ENCODE results near the gene ADORA3. TPM values are rescaled to one million over a fixed set of nuclear protein-coding genes. Genes with fewer than 3 reads are reported as not detected.

ADORA3 gene
- total and polyA plus RNA-seq, 2 donors (not counting 3 experiments of a cell fraction or from before 2014, with no cell fraction given): 0.31 TPM; not detected in 1

- POLR2A ChIA-PET: no interaction called here
- H3K36me3 ChIP-seq (ENCODE audit: control insufficient read depth in 2 of 2, extremely low read depth in 1 of 2, insufficient read depth in 2 of 2, low read length in 2 of 2): no peaks in the 10 kb centered on the region
- no TSS peak for BruUV-seq (replicated peaks)
Observed at GRCh38 chr1:111471538-111471937, 31.9 kb downstream of the ADORA3 start.

More at GRCh38 chr1:111471538-111471937, 31.9 kb downstream of the ADORA3 start:
- no peak for TF ChIP-seq POLR2AphosphoS5 (IDR thresholded peaks at IDR 0.05; ENCODE audit: insufficient read depth, low read depth, low read length)
- TF ChIP-seq EZH2 (IDR thresholded peaks at IDR 0.05; ENCODE audit: borderline replicate concordance, low read depth, low read length, severe bottlenecking): no peak
- no peak for TF ChIP-seq GATA2 (IDR thresholded peaks at IDR 0.05; ENCODE audit: insufficient read depth, insufficient read length, low read depth, low read length)
- TF ChIP-seq POLR2A (IDR thresholded peaks at IDR 0.05; ENCODE audit: low read depth, low read length): no peak
- no peak for TF ChIP-seq CTCF (IDR thresholded peaks at IDR 0.05; ENCODE audit: extremely low read depth in 1 of 2, insufficient read depth in 1 of 2, low read depth in 1 of 2, low read length in 2 of 2)
- no peak for TF ChIP-seq MAX (IDR thresholded peaks at IDR 0.05; ENCODE audit: insufficient read depth, insufficient read length)
- no peak for TF ChIP-seq FOS (IDR thresholded peaks at IDR 0.05; ENCODE audit: borderline replicate concordance, insufficient read depth, low read length)
- no peak for TF ChIP-seq JUN (IDR thresholded peaks at IDR 0.05; ENCODE audit: borderline replicate concordance, insufficient read depth, insufficient read length, low read depth)
- TF ChIP-seq MYC (IDR thresholded peaks at IDR 0.05; ENCODE audit: low read depth, low read length): no peak
- Histone ChIP-seq H2AFZ (ENCODE audit: low read depth, low read length) (no peak overlapping the region), H3K4me3 (replicated peaks in 1 of 3; ENCODE audit: insufficient read depth in 1 of 3, low read depth in 1 of 3, low read length in 3 of 3) (no peak overlapping the region), H4K20me1 (replicated peaks; ENCODE audit: control insufficient read depth, extremely low read depth, insufficient read depth, low read length) (no peaks in the 10 kb centered on the region), H3K79me2 (ENCODE audit: control insufficient read depth, insufficient read depth, low read length) (no peaks in the 10 kb centered on the region), H3K27ac (ENCODE audit: insufficient read depth, low read depth, low read length) (no peak overlapping the region), H3K9me3 (replicated peaks; ENCODE audit: control insufficient read depth, insufficient read depth, low read length) (no peaks in the 10 kb centered on the region), H3K4me2 (ENCODE audit: insufficient read depth, low read length) (no peak overlapping the region), H3K4me1 (ENCODE audit: control insufficient read depth, extremely low read depth, insufficient read depth, low read length) (peaks cover 13% of the 10 kb centered on the region), H3K27me3 (ENCODE audit: control insufficient read depth in 2 of 2, insufficient read depth in 2 of 2, low read length in 2 of 2) (no peaks in the 10 kb centered on the region), H3K9ac (replicated peaks; ENCODE audit: extremely low read depth, insufficient read depth, low read length) (no peak overlapping the region), H3K9me1 (replicated peaks; ENCODE audit: control insufficient read depth, extremely low read depth, insufficient read depth, low read length) (no peaks in the 10 kb centered on the region)
- intact Hi-C loops (cut with micrococcal nuclease): no loop called here
- no peak for DNase-seq (ENCODE audit: low read depth, low spot score)
- dilution Hi-C loops (cut with MboI; ENCODE audit: extremely low pct_ligation_motif_present, low sequenced_read_pairs): no loop called here
- CTCF ChIA-PET: no interaction called here
- no peak for FAIRE-seq
